Breast epithelium (tissue), 3 donors: ENCODE data around the gene TSR3.

Source experiments
- POLR2A ChIP-seq: fragments of 450-650 bp; IDR thresholded peaks from one replicate; pipeline ENCODE4 v1.6.1; 2016; ENCODE audit warnings: antibody characterized with exemption, mild to moderate bottlenecking, moderate library complexity
- POLR2AphosphoS5 ChIP-seq, 3 donors: sonication (generic); formaldehyde crosslinking; IDR thresholded peaks; one replicate each; pipeline ENCODE4 v1.6.1; 2017; ENCODE audit warnings: antibody characterized with exemption in 3 of 3
- TF ChIP-seq, protein P1 (sequence below), 3 donors: fragments of 450-650 bp; IDR thresholded peaks; one replicate each; pipeline ENCODE4 v1.5.1; 2016 to 2017; ENCODE audit warnings: antibody characterized with exemption in 3 of 3, mild to moderate bottlenecking in 3 of 3, moderate library complexity in 3 of 3

DNA sequence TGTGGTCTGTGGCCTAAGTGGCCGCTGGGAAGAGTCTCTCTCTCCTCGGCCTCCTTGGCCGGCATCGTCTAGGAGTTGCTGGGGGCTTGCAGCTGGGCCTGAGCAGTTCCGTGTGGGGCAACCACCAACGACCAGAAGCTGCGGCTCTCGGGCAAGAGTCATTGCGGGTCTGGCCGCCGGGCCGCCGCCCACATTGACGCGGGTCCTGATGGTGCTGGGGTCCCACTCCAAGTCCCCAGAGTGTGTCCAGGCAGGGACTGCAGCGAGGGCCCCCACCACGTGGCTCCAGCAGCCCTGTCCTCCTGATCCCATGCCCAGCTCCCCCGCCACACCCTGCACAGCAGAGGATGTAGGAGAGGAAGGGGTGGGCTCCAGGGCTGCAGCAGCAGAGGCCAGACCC, 31.9 kb upstream of the TSR3 start:
- TF ChIP-seq POLR2A (no peak), POLR2AphosphoS5 (IDR thresholded peaks at IDR 0.05) (no peak)
- TF ChIP-seq, protein P1, sequence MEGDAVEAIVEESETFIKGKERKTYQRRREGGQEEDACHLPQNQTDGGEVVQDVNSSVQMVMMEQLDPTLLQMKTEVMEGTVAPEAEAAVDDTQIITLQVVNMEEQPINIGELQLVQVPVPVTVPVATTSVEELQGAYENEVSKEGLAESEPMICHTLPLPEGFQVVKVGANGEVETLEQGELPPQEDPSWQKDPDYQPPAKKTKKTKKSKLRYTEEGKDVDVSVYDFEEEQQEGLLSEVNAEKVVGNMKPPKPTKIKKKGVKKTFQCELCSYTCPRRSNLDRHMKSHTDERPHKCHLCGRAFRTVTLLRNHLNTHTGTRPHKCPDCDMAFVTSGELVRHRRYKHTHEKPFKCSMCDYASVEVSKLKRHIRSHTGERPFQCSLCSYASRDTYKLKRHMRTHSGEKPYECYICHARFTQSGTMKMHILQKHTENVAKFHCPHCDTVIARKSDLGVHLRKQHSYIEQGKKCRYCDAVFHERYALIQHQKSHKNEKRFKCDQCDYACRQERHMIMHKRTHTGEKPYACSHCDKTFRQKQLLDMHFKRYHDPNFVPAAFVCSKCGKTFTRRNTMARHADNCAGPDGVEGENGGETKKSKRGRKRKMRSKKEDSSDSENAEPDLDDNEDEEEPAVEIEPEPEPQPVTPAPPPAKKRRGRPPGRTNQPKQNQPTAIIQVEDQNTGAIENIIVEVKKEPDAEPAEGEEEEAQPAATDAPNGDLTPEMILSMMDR (IDR thresholded peaks at IDR 0.05): no peak
